GM18511 (cell line): Measurements from ENCODE around the gene BAD.
A peak's percentile ranks its signal among the peaks of the same experiment; 100 is the strongest.
"Not testable (repeated sequence)": the region's sequence is repeated elsewhere in the genome, so short reads cannot be mapped to it uniquely, and the experiment has no call there.

Source experiments
- ATAC-seq: cut with Tn5 transposase; IDR thresholded peaks from one replicate; pipeline ENCODE4 v1.9.1; 2021; ENCODE audit warnings: mild to moderate bottlenecking, moderate library complexity; ENCODE audit not compliant: unreplicated experiment

BAD gene

GRCh38 chr11:64284048-64284961 is at the start of gene BAD:
BAD (minus strand) TSS chr11:64284665; CDS start chr11:64284368, 297 bp downstream.
- peak; percentile 86 for ATAC-seq

- no peak for ATAC-seq
These were observed 49.1 kb upstream of the BAD start for GRCh38 chr11:64333556-64333955.

- peak; percentile 59 for ATAC-seq
These were observed 47.3 kb upstream of the BAD start for GRCh38 chr11:64331569-64332371.

- no peak for ATAC-seq
These were observed 46.4 kb upstream of the BAD start for GRCh38 chr11:64330888-64331287.

GRCh38 chr11:64327993-64328392 is 43.5 kb upstream of the BAD start:
- no peak for ATAC-seq

- no peak for ATAC-seq
These were observed 42.9 kb upstream of the BAD start for GRCh38 chr11:64327375-64327774.

- ATAC-seq: no peak
These were observed 40.4 kb upstream of the BAD start for GRCh38 chr11:64324692-64325469.

- not testable (repeated sequence) for ATAC-seq
These were observed 39.5 kb upstream of the BAD start for GRCh38 chr11:64323984-64324383.

GRCh38 chr11:64323373-64323772 is 38.9 kb upstream of the BAD start:
- no peak for ATAC-seq

GRCh38 chr11:64322925-64323260 is 38.4 kb upstream of the BAD start:
- ATAC-seq: no peak

- no peak for ATAC-seq
These were observed 37.1 kb upstream of the BAD start for GRCh38 chr11:64321533-64321932.

GRCh38 chr11:64321026-64321425 is 36.6 kb upstream of the BAD start:
- no peak for ATAC-seq

- ATAC-seq: no peak
These were observed 36.1 kb upstream of the BAD start for GRCh38 chr11:64320556-64320955.

- no peak for ATAC-seq
These were observed 34.6 kb upstream of the BAD start for GRCh38 chr11:64318766-64319761.

- peak; percentile 77 for ATAC-seq
These were observed 33.7 kb upstream of the BAD start, which contains the start of gene PRDX5 for GRCh38 chr11:64317961-64318765. PRDX5 (plus strand) TSS chr11:64318121; CDS start chr11:64318216, 95 bp downstream.

- peak; percentile 70 for ATAC-seq
These were observed 33.0 kb upstream of the BAD start, which contains the start of gene TRMT112 for GRCh38 chr11:64317325-64317960. TRMT112 (minus strand) TSS chr11:64317559; CDS start chr11:64317526, 33 bp downstream.

GRCh38 chr11:64316672-64317324 is 32.3 kb upstream of the BAD start:
- peak; percentile 3 for ATAC-seq
